GM20000 (cell line): Measurements from ENCODE around the gene TMEM170A.
A peak's percentile ranks its signal among the peaks of the same experiment; 100 is the strongest.
"Not testable (repeated sequence)": the region's sequence is repeated elsewhere in the genome, so short reads cannot be mapped to it uniquely, and the experiment has no call there.

Source experiments
- DNase-seq: peaks from one replicate; pipeline ENCODE4 v3.0.0; 2012; ENCODE audit warnings: low spot score
- CTCF ChIP-seq: IDR thresholded peaks from 2 replicates; pipeline ENCODE4 v1.5.1; 2012; ENCODE audit warnings: mild to moderate bottlenecking, control low read depth; ENCODE audit errors: extremely low read depth, missing control alignments

Gene TMEM170A

GRCh38 chr16:75433732-75434413 lies 30.6 kb downstream of the TMEM170A start:
- no peak for TF ChIP-seq CTCF
- peak; percentile 81 for DNase-seq

GRCh38 chr16:75432828-75433731 lies 31.4 kb downstream of the TMEM170A start, which contains the start of gene CFDP1:
Gene CFDP1 (minus strand): TSS chr16:75433503. CDS start chr16:75433352, 151 bp downstream.
- TF ChIP-seq CTCF, result no peak
- peak; percentile 96 for DNase-seq

GRCh38 chr16:75429621-75430403 lies 34.7 kb downstream of the TMEM170A start:
- DNase-seq, result no peak
- TF ChIP-seq CTCF, result no peak

- not testable (repeated sequence) for DNase-seq
Observed at GRCh38 chr16:75426524-75426923, 38.0 kb downstream of the TMEM170A start.

GRCh38 chr16:75424105-75424762 lies 40.3 kb downstream of the TMEM170A start:
- not testable (repeated sequence) for DNase-seq

- no peak for DNase-seq
- TF ChIP-seq CTCF, result no peak
Observed at GRCh38 chr16:75423723-75424104, 40.8 kb downstream of the TMEM170A start.

GRCh38 chr16:75421820-75422126 lies 42.7 kb downstream of the TMEM170A start:
- no peak for TF ChIP-seq CTCF
- DNase-seq, result no peak
